Activated CD4-positive, alpha-beta T cell treated with anti-CD3 and anti-CD28 coated beads, Interleukin-2, amount 50 U/mL, for 1 hour (primary cell): ENCODE measurements around the gene ZACN.

Experiments
- DNase-seq: peaks from one replicate; pipeline ENCODE4 v3.0.0-alpha.2; 2020

ZACN gene

GRCh38 chr17:76104140-76104895, 25.3 kb downstream of the ZACN start:
- DNase-seq = no peak

GRCh38 chr17:76104896-76105231, 25.9 kb downstream of the ZACN start:
- no peak for DNase-seq

GRCh38 chr17:76106703-76107102, 27.7 kb downstream of the ZACN start:
- DNase-seq = no peak

- no peak for DNase-seq
Measured at GRCh38 chr17:76107509-76107908, 28.5 kb downstream of the ZACN start.

- DNase-seq = no peak
Measured at GRCh38 chr17:76111956-76112355, 33.0 kb downstream of the ZACN start.

- no peak for DNase-seq
Measured at GRCh38 chr17:76115138-76115754, 36.3 kb downstream of the ZACN start.

GRCh38 chr17:76119409-76120371, 40.7 kb downstream of the ZACN start:
- DNase-seq = no peak

GRCh38 chr17:76120658-76121008, 41.7 kb downstream of the ZACN start:
- no peak for DNase-seq

- no peak for DNase-seq
Measured at GRCh38 chr17:76121932-76122430, 43.0 kb downstream of the ZACN start.

GRCh38 chr17:76122431-76123190, 43.6 kb downstream of the ZACN start:
- DNase-seq = no peak

- no peak for DNase-seq
Measured at GRCh38 chr17:76123191-76123499, 44.2 kb downstream of the ZACN start.

- no peak for DNase-seq
Measured at GRCh38 chr17:76123749-76124581, 45.0 kb downstream of the ZACN start.

GRCh38 chr17:76124582-76125390, 45.8 kb downstream of the ZACN start:
- DNase-seq = no peak

GRCh38 chr17:76125391-76125675, 46.4 kb downstream of the ZACN start:
- no peak for DNase-seq

GRCh38 chr17:76125922-76126321, 46.9 kb downstream of the ZACN start:
- no peak for DNase-seq

GRCh38 chr17:76130473-76130872, 51.5 kb downstream of the ZACN start:
- no peak for DNase-seq

GRCh38 chr17:76131051-76131691, 52.2 kb downstream of the ZACN start:
- DNase-seq = no peak

GRCh38 chr17:76131692-76132573, 53.0 kb downstream of the ZACN start:
- no peak for DNase-seq
